GM21528 (cell line): ENCODE measurements around the gene ANKRD11.
"Not testable (repeated sequence)": the region's sequence is repeated elsewhere in the genome, so short reads cannot be mapped to it uniquely, and the experiment has no call there.

Experiments used
- ATAC-seq: cut with Tn5 transposase; IDR thresholded peaks from one replicate; pipeline ENCODE4 v1.9.1; 2021; ENCODE audit warnings: mild to moderate bottlenecking, moderate library complexity; ENCODE audit not compliant: unreplicated experiment, low FRiP score

ANKRD11 gene

DNA sequence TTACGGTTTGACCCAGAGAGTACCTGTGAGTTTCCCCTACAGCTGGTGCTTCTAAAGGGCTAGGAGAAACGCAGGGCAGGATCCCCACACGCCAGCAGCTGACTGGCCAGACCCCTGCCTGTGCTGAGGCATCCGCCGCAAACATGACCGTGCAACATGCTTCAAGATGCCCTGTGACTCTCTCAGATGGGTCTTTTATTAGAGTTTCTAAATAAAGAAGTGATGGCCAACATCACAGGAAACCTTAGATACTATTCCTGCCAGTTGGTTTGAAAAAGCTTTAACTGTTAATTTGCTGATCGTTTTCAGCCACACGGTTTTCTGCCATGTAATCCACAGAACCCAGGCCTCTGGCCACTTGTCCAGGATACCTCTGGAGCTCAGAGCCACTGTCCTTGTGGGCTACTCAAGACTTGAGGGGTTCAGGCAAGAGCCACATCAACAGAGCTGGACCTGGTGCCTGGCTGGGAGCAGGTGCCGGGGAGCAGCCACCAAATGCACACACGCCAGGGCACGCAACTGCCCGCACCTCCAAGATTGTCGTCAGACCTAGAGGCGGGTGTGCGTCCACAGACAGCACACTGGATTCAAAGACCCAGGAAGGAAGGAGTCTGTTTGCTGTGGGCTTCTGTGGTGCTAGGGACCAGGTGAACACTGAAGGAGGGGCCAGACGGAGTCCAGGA, 154.4 kb downstream of the ANKRD11 start:
- ATAC-seq = no peak

DNA sequence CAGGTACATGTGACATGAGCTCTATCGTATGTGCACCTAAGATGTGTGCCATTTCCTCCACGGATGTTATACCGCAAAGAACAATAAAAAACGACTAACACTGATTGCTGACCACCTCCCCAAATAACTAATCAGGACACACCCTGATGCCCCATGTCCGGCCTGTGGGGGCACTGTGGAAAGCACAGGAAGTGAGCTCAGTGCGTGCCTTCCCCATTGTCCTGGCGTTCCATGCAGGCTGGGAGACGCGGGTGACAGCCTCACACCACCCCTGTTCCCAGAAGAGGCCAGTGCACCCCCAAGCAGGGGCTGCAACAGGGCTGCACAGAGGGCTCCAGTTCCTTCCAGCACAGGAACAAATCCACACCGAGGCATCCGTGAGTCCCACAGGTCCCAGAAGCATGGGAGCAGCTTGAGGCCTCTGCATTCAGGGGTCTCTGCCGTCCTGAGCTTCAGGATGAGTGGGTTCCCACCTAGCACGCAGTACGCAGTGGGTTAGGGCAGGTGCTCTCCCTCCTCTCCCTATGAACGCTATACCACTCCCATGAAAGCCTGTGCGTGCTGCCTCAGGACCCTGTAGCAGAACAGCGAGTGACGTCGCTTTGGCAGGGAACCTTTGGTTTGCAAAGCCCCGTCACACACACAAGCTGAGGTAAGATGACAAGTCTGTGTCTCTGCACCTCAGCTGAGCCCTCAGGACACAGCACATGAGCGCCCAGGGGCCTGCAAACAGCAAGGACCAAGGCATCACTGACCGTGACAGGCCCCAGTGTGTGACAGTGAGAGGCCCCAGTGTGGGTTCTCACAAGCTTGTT, 155.2 kb downstream of the ANKRD11 start:
- ATAC-seq = no peak

DNA sequence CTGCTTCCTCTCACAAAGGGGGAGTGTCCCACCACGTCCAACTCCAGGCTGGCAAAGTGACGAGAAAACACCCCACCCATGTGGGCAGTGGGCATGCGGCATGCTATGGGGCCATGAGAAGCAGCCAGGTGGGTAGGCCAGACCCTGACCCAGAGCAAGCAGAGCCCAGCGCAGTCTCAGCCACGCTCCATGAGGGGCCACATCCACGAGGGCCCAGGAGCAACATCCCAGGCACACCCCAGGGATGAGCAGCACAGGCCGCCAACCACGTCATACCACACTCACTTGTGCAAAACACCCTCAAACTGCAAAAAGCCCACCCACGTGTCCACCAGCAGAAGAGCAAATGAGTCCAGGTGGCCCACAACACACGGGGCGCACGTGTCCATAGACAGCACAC, 155.9 kb downstream of the ANKRD11 start:
- no peak for ATAC-seq

DNA sequence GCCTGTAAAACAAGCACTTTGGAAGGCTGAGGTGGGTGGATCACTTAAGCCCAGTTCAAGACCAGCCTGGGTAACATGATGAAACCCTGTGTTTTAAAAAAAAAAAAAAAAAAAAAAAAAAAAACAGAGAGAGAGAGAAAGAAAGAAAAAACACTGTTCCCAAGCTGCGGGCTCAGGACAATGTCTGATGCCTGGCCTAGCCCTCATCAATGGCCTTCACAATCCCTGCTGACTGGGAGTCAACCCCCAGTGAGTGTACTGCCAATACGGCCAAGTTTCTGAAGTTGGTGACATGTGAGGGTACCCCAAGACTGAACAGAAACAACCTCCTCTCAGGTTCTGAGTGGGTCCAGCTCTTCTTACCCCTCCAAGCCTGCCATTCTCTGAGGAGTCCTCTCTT, 156.3 kb downstream of the ANKRD11 start:
- no peak for ATAC-seq

DNA sequence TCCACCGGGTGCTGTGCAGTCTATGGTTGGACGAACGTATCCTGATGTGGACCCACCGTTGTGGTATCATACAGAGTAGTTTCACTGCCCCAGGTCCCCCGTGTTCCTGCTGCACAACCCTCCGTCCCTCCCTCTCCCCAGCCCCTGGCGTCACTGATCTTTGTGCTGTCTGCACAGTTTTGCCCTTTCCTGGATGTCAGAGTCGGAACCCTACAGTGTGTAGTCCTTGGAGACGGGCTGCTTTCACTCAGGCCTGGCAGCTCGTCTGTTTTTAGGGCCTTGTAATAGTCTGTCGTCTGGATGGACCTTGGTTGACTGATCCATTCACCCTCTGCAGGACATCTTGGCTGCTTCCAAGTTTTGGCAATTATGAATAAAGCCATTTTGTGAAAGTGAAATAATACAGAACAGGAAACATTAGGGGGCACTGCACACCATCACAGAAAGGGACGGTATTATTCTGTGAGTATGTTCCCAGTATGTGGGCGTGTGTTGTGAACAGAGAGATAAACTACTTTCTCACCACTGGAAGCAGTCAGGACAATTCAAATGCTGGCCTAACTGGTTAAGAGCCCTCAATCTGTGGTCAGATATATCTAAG, 156.9 kb downstream of the ANKRD11 start:
- not testable (repeated sequence) for ATAC-seq

DNA sequence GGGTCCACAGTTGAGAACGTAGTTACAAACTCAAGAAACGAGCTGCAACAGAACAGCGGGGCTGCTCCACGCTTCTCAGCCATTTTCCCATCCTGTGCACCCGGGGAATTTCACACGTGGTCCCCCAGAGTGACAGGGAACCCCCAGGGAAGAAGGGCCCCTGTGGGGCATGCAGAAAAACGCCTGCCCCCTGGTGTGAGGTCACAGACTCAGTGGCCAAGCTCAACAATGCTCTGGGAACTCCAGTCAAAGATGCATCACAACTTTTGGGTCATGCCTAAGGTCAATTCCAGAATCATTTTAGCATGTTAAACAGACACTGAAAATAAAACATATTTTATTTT, 157.5 kb downstream of the ANKRD11 start:
- ATAC-seq = no peak

DNA sequence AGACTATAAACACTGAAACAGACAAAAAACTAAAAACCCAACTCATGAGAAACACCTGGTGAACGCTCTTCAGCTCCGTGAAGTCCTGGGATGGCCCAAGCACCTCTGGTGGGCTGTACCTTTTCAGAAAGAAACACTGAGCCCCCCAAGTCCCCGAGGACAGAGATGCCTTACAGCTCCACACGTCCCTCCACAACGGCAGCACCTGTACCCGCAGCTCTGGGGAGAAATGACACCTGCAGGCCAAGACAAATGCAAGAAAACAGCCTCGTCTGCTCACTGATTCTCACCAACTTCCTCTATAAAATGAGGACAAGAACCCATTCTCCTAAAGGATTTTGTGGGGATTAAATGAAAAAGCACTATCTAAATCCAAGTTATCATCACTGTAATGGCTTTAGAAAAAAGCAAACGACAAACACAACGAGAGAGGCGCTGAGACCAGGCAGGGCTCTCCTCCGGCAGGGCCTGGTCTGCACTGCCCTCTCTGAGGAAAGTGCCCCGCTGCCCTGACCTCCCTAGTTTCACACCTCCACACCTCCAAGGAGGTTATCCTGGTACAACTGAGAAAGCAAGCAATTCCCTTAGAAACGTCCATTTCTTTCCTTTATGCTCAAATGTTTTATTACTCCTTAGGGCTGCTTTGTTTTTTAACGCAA, 158.0 kb downstream of the ANKRD11 start:
- ATAC-seq = no peak

DNA sequence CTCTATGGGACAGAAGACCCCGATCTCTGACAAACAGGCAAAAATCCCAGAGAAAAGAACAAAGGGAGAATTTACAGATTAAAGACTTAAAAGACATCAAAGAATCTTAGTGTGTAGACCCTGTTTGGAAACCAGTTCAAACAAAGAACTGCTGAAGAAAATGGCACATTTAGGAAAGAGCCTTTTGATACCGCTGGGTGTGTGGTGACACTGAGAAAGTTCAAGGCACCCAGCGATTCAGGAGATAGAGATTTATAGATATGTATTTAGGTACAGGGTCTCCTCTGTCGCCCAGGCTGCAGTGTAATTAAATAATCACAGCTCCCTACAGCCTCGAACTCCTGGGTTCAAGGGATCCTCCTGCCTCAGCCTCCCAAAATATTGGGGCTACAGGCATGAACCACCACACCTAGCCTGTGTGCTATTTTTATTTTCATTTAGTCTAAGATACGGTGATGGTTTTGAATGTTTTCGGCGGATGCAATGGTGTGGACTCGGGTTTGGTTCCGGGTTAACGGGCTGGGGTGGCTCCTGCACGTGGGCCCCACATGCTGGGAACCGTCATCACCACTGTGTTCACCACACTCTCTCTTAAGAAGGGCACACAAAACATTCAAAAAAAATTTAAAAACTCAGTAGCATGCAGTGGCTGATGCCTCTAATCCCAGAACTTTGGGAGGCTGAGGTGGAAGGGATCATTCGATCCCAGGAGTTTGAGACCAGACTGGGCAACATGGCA, 158.8 kb downstream of the ANKRD11 start:
- no peak for ATAC-seq

DNA sequence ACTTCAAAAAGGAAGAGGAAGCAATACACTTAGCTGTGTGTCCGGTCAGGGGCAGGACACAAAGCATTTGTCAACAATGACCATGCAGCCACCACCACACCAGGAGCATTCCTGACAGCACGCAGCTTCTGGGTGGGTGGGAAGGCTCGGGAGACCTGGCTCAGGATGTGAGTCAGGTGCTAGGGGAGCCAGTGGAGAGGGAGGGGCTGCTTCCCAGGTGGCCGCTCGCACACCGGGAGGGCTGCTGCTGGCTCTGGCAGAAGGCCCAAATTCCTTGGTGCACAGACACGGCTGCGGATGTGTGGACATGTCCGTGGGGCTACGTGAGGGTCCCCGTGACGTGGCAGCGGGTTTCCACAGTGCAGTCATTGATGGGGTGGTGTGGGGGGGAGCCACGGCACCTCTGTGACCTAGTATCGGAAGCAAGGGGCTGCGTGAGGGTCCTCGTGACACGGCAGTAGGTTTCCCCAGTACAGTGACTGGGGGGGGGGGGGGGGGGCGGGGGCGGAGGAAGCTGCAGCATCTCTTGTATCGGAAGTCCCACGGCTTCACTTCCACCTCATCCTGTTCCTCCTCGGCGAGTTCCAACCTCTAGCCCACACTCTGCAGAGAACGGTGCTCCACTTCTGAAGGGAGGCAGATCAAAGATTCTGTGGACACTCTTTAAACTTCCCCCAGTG, 160.0 kb downstream of the ANKRD11 start:
- ATAC-seq = no peak

DNA sequence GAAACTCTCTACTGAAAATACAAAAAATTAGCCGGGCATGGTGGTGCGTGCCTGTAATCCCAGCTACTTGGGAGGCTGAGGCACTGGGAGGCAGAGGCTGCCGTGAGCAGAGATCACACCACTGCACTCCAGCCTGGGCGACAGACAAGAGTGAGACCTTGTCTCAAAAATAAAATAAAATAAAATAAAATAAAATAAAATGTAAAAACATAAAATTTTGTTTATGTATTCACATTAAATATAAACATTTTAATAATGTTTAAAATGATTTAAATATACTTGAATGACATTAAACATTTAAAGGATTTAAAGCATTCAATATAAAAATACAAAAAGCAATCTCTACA, 160.6 kb downstream of the ANKRD11 start:
- not testable (repeated sequence) for ATAC-seq

DNA sequence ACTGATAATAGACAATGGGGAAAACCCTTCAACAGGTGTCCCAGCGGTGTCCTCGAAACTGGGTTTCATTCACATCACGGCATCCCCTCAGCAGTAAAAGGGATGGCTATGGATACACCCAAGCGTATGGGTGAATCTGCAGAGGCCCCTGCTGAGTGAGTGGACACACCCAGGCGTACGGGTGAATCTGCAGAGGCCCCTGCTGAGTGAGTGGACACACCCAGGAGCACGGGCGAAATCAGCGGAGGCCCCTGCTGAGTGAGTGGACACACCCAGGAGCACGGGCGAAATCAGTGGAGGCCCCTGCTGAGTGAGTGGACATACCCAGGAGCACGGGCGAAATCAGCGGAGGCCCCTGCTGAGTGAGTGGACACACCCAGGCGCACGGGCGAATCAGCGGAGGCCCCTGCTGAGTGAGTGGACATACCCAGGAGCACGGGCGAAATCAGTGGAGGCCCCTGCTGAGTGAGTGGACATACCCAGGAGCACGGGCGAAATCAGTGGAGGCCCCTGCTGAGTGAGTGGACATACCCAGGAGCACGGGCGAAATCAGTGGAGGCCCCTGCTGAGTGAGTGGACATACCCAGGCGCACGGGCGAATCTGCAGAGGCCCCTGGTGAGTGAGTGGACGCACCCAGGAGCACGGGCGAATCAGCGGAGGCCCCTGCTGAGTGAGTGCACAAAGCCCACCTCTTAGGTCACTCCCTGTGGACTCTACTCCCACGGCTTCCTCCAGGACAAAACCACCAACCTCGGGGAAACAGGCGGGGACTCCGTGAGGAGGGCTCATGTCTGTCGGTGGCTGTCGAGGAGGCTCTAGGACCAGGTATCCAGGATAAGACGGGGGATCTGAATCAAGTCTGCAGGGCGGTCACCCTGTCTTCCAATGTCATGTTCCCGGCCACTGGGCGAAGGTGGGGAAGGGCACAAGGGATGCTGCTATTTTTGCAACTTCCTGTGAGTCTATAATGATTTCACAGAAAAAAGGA, 161.7 kb downstream of the ANKRD11 start:
- ATAC-seq = not testable (repeated sequence)

DNA sequence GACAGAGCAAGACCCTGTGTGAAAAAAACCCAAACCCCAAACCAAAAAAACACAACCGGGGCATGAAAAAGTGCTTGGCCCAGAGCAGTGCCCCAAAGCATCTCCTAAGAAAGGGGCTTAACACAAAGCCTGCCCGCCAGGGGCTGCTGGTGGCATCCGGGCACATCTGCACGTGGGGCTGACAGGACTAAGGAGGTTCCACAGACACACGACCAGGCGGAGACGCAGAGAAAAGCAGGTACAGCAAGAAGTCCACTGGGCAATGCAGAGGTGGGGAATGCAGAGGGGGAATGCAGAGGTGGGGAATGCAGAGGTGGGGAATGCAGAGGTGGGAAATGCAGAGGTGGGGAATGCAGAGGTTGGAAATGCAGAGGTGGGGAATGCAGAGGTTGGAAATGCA, 163.6 kb downstream of the ANKRD11 start:
- no peak for ATAC-seq

DNA sequence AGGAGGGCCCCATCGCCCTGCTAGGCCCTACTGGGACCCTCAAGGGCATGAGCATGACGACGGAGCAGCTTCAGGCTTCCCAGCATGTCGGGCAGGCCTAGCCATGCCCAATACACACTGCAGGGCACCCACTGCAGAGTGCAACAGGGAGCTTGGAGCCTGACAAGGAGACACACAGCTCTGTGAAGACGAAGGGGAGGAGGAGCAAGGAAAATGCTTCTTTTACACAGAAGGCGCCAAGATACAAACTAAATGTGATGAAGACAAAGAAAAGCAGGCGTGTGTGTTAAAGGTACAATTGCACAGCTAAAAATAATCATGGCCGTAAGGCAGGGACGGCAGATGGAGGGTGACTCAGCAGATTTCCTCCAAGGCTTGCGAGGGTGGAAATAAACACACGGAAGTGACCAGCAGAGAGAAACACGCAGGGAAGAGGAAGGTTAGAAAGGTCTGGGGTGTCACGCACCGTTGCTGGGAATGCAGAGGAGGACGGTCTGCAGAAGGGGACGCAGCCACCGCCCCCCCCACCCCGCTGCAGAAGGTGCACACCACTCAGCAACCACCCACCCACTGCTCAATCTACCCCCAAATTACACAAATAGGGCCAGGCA, 164.4 kb downstream of the ANKRD11 start:
- no peak for ATAC-seq

DNA sequence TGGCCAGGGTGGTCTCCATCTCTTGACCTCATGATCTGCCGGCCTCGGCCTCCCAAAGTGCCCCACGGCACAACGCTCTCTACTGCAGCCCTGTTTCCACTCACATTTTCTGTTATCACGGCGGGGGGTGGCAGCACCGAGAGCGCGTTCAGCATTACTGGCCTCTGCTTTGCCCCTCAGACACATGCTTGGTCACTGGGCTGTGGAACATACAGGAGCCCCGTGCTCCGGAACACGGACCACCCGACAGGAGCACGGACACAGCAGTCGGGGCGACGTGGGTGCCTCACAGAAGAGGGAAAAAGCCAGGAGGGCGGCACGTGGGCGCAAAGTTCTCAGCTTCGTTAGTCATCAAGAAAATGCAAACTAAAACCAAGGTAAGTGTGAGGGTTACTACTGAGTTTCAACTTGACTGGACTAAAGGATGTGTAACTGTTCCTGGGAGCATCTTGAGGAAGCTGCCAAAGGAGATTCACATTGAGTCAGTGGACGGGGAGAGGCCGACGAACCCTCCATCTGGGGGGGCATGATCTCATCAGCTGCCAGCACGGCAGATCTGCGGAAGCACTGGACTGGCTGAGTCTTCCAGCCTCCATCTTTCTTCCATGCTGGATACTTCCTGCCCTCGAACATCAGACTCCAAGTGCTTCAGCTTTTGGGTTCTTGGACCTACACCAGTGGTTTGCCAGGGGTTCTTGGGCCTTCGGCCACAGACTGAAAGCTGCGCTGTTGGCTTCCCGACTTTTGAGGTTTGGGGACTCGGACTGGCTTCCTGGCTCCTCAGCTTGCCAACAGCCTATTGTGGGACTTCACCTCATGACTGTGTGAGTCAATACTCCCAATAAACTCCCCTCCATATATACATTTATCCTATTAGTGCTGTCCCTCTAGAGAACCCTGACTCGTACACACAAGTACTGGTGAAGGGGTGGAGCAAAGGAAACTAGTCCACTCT, 166.0 kb downstream of the ANKRD11 start:
- no peak for ATAC-seq

DNA sequence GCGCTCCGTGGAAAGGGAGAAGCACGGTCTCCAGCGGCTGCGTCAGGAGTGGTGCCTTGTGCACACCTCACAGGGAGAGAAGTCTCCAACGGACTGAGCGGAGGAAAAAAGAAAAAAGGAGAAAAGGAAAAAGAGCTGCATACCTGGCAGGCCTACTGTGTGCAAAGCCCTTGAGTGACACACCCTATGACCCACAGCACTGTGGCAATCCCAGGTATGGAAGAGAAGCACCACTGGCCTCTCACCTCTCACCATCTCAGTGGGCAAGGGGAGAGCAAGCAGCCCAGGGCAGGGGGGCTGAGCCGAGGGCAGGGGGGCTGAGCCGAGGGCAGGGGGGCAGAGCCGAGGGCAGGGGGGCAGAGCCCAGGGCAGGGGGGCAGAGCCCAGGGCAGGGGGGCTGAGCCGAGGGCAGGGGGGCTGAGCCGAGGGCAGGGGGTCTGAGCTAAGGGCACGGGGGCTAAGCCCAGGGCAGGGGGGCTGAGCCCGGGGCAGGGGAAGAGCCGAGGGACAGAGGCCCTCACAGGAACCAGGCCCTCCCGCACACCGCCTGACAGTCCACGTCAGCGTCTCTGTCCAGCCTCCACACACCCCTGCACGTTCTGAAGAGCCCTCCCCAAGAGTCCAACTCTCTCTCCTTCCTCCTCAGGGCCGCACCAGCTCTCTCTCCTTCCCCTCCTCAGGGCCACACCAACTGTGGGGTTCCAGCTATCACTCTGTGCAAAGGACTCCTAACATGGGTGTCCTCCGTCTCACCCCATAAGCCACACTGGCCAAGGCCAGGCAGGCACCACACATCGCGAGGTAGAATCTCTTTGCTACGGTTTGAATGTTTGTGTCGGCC, 167.0 kb downstream of the ANKRD11 start:
- ATAC-seq = no peak

DNA sequence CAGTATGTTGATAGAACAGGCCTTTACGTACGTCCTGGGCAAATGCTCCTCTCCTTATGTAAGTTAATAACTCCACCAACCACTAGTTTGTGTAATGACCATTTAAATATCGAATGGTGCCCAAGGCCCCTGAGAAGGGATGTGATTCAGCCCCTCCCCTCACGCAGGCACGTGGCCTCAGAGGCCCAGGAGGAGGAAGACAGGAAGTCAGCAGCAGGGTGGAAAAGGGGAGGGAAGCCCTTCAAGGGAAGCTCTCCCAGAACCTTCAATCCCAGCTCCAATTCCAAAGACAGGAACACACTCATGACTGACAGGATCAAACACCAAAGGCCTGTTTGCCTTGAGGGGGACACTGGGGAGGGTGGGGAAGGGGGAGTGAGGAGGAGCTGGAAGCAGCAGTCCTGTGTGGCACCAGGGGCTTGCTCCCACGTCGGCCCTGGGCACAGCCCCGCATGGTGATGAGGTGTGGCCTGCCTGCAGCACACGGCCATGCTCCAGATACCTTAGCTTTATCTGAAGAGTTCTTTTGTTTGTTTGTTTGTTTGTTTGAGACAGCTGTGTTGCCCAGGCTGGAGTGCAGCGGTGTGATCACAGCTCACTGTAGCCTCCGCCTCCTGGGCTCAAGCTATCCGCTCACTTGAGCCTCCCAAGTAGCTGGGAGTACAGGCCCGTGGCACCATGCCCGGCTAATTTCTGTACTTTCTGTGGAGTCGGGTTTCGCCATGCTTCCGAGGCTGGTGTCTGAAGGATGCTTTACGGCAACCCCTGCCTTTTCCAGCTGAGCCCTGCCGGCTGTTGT, 167.8 kb downstream of the ANKRD11 start:
- ATAC-seq = no peak
